Right lobe of liver (tissue), 4 donors: ENCODE data around the gene PTPN1.

ENCODE experiments used
- POLR2A ChIP-seq: fragments of 450-650 bp; IDR thresholded peaks from one replicate; pipeline ENCODE4 v1.6.1; 2017; ENCODE audit warnings: antibody characterized with exemption, mild to moderate bottlenecking
- TF ChIP-seq, protein P1 (sequence below), 4 donors: fragments of 200-600 bp in 3 of 4; fragments of 450-650 bp in 1 of 4; IDR thresholded peaks; one replicate each; pipeline versions ENCODE4 v1.5.1 to v1.8.0; 2016 to 2022; ENCODE audit warnings: antibody characterized with exemption in 4 of 4, mild to moderate bottlenecking in 2 of 4
- donor health status: DM: no; HTN: no; CAD: no.
- donor health status: DM: no; HTN: no; CAD: no.
- donor health status: DM: no; HTN: yes; CAD: no.

GRCh38 chr20:50516935-50517816, 7.0 kb downstream of the PTPN1 start:
- no peak for TF ChIP-seq POLR2A
- TF ChIP-seq, protein P1, sequence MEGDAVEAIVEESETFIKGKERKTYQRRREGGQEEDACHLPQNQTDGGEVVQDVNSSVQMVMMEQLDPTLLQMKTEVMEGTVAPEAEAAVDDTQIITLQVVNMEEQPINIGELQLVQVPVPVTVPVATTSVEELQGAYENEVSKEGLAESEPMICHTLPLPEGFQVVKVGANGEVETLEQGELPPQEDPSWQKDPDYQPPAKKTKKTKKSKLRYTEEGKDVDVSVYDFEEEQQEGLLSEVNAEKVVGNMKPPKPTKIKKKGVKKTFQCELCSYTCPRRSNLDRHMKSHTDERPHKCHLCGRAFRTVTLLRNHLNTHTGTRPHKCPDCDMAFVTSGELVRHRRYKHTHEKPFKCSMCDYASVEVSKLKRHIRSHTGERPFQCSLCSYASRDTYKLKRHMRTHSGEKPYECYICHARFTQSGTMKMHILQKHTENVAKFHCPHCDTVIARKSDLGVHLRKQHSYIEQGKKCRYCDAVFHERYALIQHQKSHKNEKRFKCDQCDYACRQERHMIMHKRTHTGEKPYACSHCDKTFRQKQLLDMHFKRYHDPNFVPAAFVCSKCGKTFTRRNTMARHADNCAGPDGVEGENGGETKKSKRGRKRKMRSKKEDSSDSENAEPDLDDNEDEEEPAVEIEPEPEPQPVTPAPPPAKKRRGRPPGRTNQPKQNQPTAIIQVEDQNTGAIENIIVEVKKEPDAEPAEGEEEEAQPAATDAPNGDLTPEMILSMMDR (IDR thresholded peaks at IDR 0.05), result no peak
